COR-L47 (cell line): ENCODE data around the gene BCHE.
"Not testable (repeated sequence)": the region's sequence is repeated elsewhere in the genome, so short reads cannot be mapped to it uniquely, and the experiment has no call there.

Experiments used
- DNase-seq: peaks from one replicate; lab custom pipeline; 2025; lab: John Stamatoyannopoulos, UW

BCHE gene

DNA sequence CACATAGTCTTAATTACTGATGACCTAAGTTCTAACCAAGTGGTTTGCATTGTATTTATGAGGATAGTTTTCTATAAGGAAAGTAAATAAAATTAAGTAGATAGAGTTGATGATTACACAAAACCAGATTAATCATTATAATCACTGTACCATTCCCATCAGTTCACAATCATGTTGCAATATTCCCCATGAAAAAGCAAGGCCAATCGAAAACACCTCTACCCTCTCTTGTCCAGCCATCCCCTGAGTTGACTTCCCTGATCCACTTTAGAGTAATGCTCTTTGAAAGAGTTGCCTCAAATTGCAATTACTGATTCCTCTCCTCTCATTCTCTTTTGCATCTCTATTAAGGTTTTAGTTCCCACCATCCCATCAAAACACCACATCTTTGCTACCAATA, 21.0 kb downstream of the BCHE start:
- no peak for DNase-seq

DNA sequence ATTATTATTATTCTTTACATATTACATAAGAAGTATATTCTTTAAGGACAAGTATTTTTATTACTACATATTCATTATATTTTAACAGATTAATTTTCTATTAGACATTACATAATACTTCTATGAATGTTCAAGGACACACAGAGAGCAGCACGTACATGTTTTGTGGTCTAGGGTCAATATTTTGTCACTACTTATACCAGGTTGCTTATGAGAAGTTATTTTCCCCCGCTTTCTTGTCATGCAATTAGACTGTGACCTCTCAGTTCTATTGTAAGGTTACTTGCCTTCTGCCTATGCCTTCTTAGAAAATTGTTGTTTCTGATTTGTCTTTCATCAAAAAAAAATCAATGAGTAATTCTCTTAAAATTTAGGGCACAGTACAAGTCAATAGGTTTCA, 21.5 kb downstream of the BCHE start:
- DNase-seq: no peak

DNA sequence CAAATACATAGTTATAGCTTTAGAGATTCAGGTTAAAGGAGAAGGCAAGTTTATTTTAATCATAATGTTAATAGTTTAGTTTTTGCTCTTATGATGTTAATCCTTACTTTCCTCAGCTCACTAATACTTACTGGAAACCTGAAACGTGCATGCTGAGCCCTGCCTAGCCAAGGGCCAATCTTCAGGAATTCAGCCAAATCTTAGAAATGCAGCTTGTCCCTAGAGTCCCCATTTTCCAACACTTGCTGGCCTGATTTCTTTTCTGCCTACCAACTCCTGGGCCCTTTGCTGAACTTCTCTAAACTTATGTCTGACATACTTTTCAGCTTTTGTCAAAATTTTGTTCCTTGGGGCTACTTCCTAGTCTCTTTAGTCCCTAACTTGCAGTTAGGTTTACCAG, 22.8 kb downstream of the BCHE start:
- no peak for DNase-seq

DNA sequence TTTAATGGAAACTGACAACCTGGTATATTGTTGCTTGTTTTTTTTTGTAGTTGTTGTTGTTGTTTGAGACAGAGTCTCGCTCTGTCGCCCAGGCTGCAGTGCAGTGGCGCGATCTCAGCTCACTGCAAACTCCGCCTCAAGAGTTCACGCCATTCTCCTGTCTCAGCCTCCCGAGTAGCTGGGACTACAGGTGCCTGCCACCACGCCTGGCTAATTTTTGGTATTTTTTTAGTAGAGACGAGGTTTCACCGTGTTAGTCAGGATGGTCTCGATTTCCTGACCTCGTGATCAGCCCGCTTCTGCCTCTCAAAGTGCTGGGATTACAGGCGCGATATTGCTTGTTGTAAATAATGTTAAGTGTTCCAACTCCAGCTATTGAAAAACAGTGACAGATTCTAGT, 29.3 kb downstream of the BCHE start:
- DNase-seq: not testable (repeated sequence)

DNA sequence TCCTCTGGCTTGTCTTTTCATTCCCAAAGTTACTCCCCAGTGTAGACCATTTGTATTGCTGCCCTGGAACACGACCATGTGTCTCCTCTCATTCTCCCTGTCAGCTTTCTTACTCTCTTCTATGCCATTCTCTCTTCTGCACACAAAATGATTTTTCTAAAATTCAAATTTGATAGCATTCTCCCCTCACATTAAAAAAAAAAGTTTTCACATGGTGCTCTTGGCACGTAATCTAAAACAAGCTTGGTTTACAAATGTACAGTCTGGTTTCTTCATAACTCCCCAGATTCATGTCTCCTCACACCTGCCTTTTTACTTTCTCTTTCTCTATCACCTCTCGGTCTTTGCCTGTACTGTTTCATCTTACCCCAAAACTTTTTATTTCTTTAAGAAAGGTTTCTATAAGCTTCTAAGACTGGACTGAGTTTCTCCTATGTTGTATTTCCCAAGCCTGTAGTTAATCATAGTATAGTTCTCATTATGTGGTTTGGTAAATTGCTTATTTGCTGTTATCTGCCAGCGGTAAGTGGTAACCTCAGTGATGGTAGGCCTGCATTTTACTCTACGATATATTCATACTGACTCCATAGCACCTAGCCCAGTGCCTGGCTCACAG, 31.2 kb downstream of the BCHE start:
- DNase-seq: no peak

DNA sequence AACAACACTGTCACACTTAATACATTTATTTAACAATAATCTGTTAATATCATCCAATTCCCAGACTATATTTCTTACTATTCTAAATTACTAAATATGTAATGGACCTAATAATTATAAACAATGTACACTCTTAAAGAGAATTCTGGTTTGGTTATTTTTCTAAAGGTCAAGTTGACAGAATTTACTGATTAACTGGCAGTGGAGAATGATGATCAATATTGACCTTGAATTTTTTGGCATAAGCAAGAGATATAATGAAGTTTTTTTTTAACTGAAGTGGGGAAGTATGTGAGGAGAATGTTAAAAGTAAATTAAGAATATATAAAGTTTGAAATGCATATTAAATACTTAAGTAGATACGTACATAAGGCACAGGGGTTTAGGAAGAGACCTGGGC, 33.8 kb downstream of the BCHE start:
- DNase-seq: no peak

DNA sequence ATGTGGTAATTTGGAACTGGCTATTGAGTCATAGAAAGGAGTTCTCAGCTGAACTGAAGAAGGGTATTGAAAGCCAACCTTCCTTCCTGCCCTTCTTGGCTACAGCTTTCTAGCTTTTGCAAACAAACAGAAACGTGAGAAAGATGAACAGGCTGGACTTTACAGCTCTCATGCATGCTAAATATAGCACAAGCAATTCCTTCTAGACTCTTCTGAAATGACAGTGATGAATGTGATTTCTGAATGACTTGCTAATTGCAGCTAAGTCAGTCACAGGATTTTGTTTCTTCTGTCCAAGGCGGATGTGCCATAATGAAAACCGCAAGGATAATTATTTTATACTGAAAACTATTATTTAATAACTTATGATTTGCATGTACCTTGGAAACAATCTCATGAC, 36.3 kb downstream of the BCHE start:
- DNase-seq: no peak

DNA sequence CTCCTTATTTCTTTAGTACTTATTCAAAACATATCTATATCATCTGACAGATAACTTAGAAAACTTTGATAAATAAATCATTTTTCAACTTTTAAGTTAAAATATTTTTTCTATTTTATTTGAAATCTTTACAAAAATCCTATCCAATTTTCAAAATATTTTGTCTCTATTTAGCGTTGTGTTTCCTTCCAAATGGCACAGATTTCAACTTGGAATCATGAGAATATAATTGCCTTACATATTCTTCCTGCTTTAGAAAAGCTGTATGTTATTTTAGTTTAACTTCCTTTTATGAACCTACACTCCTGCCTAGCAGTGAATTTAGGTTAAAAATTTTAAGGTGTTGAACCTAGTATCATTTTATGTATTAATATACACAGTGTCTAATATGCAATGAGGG, 38.2 kb downstream of the BCHE start:
- DNase-seq: no peak

DNA sequence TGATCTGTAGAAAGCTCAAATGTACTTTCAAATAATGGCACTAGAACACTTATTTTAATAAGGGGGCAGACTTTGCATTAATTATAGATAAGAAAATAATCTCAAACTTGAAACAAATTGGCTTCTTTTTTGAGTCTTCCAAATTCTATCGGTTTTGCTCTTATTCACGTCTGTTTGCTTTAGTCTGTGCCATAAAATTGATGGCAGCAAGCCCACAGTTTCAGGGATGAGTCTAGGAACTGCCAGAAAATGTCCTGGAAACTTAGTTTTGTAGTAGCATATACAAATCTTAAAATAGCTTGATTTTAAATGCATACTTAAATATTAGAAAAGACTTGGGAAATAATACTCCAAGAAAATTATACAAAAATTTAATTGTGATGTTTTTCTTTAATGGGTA, 39.7 kb downstream of the BCHE start:
- DNase-seq: peak; percentile 9

DNA sequence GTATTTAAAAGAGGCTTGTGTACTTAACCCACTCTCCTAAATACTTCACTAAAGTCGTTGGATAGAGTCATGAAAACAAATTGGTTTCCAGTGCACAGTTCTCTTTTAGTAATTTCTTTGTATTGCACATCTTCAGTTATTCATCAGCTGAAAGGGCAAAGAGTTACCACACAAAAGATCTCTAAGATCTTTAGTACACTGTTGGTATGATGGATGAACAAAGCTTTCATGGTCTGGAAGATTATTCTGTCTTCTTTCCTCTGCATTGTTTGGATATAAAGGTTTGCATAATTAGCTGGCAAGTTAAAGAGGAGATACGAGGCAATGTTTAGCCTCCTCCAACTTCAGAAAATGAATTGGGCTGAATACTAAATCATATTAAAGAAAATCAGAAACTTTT, 40.5 kb downstream of the BCHE start:
- DNase-seq: no peak

DNA sequence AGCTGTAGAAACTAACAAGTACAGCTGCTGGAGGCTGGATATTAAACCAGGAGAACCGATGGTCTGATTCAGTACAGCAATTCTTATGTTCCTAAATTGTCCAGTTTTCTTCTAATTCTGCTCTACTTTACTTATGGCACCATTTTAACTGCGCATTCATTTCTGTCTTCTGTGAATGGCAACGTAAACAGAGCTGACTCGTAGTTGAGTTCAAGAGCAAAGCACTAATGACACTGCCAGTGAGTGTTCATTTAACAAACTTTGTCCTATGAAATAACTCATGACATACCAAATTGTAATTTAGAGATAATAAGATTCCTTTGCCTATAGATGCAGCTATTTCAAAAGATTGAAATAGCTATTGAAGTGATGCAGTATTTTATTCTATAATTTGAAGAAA, 48.7 kb downstream of the BCHE start:
- DNase-seq: no peak

DNA sequence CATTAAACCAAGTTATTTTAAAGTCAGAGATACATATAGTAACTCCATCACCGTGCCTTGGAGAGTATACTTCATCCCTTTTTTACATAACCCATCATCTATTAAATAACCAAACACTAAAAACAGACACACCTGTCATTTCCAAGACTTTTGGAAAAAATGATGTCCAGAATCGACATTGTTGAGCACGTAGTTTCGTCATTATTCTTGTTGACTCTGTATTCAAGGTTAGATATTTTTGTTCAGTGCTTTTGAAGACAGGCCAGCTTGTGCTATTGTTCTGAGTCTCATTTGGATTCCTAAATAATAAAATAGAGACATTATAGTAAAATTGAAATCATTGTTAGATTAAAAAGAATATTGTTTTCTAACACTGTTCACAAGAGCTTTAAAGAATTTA, 51.2 kb downstream of the BCHE start:
- no peak for DNase-seq

DNA sequence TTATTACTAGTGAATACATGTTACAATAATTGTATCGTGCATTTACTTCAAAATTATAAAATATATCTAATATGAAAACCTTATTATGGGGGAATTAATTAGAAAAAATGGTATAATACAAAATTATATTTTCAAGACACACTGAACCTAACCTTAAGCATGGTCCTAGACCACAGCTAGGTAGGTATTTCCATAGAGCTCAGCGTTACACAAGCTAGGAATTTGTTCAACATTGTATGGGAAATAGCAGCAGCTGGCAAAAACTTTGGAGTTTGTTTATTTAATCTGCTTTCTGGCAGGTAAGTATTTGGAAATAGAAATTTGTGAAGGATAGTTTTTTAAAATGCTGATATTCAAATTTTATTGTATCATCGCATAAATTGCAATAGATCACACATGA, 52.9 kb downstream of the BCHE start:
- DNase-seq: no peak

DNA sequence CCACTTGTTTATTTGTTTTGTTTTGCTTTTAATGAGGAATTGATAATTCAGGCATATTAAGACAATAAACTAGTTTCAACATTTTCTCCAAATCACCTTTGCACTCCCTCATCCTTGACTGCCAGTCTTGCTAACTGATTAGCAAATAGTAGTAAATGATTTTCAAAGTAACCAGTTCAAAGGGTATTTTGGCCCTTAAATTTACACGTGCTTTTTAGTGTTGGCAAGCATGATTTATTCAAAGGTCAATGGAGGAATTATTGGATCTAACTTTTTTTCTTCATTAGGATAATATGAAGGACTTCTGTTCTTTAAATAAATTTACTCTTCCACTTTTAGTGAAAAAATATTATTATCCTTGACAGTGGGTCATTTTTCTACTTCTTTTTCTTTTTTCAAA, 53.8 kb downstream of the BCHE start:
- DNase-seq: no peak

DNA sequence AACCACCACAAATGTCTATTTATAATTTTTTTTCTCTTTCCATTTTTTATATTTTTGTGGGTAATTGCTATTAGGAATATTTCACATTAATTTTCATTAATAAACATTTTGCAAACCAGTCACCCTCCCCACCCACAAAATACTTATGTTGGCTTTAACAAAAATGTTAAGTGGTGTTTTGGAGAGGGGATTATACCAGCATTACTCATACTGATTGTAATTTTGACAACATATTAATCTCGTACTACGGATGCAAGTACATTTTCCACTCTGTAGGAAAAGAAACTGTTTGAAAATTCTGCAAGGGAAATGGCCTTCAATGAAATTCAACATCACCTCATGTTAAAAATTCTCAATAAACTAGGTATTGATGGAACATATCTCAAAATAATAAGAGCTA, 58.3 kb downstream of the BCHE start:
- no peak for DNase-seq

DNA sequence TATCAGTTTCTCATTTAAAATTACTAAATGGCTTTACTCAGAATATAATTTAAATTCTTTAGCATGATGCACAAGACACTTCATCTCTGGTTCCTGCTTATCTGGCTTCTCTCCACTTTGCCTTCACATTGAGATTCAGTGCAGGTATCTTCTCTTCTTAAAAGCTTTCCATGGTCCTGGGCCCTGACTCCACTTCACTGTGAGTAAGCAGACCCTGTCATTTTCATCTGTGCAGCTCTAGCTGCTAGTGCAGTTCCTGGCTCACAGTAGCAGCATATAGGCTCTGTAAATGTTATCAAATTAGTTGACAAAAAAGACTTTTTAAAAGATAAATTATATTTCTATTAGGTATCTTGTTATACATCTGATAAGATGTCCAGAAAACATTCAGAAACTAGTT, 58.8 kb downstream of the BCHE start:
- DNase-seq: no peak

DNA sequence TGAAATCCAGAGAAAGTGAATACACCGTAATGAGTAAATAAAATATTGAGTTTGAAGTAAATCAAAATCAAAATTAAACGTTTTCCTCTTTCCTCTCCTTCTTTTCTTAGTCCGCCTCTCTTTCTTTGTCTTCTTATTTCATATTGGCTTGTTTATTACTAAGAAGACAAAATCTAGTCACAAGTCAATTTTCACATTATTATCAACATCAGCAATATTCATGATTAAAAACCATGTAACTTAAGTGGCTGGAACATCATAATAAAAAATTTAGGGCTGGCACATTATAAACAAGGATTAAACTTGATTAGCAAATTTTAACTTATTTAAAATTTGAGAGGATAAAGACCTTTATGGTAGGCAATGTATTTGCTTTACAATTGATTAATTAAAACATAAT, 61.4 kb downstream of the BCHE start:
- DNase-seq: no peak

DNA sequence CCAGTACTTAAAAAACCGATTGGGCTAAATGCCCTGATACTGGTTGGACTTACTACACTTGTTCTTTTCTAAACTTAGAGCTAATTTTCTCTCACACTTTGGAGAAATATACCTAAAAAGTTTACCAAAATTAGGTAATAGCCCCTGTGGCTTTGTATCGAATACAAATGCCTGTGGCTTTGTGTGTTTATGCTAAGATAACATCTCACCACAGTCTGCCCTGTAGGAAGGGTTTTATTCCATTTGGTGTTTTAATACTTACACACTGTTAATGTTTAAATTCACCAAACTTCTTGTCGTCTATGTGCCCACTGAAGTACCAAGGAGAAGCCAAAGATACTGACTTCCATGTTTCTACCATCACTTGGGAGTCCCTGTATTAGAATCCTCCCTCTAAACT, 66.4 kb downstream of the BCHE start:
- no peak for DNase-seq

DNA sequence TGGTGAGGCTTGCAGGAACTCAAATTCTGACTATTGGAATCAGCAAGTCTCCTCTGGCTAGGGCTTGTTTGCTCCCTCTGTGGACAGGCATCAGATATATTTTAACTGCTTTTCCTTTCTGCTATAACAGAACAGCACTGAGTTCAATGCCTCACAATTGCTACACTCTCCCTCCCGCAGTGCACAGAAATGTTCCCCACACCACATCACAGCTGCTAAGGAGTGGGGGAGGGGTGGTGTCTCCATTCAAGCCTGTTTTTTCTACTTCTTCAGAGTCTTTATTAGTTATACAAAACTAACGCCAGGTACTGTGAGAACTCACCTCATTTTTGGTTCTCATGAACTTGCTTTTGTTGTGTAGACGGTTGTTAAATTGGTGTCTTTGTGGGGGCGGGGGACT, 68.5 kb downstream of the BCHE start:
- no peak for DNase-seq

DNA sequence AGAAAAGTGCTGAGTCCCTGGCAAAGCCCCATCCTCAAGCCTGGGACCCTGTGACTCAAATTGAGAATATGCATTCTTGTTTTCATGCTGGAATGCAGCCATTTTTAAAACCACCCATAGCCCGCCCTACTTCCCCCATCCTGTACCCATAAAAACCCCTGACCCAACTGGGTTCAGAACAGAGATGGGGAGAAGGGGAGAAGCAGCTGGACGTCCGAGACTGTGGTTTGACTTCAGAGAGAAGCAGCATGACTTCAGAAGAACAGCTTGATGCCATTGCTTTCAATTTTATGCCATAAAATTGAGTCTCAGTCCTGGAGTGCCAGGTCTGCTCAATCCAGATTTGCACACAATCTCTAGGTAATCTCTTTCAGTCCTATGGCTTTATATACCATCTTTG, 78.2 kb downstream of the BCHE start:
- no peak for DNase-seq

DNA sequence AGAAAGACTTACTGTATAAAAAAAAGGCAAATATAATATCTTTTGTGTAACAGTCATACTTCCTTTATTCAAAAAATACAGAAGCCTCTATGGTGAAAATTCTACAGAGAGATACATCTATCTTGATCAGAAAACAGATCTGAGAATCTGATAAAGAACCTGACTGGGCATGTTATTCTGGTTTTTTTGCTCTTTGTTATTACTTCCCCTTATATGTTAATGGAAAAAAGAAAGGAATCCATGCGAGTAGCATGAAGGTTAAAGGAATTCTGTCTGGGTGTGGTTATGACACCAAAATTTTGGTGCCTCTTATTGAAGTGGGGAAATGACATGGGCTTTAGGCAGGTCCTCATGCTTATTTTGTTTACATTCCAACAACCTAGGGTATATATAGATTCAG, 81.7 kb downstream of the BCHE start:
- no peak for DNase-seq

DNA sequence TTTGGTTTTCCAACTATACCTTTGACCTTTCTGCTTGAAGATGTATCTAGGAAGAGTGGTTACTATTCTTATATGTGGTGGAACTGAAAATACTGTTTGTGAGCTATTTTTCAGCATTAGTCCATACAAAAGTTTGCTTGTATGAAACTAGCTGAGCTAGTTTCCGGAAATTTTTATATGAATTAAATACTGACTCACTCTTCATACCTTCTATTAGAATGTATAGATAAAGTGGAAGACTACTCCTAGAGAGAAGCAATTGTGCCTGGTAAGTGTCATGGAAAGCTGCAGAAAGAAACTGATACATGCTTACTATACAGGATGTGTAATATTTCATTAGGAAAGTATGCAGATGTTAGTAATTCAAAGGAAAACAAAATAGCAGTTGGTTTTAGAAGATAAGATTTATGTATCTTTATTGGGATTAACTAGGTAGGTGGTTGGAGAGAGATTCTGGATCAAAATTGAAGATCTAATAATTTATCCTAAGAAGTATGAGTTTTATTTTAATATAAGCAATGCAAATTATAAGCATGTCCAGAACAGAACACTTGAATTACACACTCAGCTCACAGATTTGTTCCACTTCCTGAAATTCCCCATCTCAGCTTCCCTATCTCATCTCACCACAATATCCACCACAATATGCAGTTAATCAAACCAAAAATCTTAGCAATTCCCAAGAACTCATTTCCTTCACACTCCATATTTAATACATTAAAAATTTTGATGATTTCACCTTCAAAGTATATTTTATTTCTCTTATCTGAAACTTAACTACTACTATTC, 82.8 kb downstream of the BCHE start:
- no peak for DNase-seq

DNA sequence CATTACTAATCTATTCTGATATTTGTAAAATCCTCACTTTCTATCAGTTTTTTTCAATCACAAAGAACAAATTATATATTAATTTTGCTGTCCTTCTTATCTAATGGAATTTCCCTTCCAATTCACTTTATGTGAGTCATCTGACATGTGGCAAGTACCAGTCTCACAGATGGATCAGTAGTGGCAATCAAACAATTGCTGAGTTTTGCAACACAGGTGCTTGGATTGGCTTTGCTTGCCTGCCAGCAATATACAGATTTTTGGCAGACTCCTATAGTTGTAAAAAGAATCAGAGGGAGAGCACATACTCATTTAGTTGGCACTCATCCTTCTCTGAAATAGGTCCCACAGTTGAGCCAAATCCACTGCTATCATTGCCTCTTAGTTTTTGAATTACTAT, 83.7 kb downstream of the BCHE start:
- no peak for DNase-seq

DNA sequence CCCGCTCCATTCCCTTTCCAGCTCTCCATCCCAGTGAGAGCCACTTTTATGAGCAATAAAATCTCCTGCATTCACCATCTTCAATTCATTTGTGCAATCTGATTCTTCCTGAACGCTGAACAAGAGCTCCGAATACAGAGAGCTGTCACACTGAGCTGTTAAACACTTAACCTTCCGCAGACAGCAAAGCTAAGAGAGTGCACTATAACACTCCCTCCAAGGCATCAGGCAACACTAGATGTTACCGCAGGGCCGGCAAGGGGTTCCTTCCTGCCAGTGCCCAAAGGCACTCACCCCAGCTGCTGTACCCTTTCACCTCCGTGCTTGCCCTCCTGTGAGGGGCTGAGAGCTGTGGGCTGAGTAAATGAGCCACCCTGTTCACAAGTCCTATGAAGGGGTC, 85.6 kb downstream of the BCHE start:
- no peak for DNase-seq
